Measurements from ENCODE around the gene TRO. TPM values are rescaled to one million over a fixed set of nuclear protein-coding genes. Genes with fewer than 3 reads are reported as not detected.
A peak's percentile ranks its signal among the peaks of the same experiment; 100 is the strongest.

Gene TRO
- polyA plus RNA-seq, result 1 to 10 TPM; 2.9 to 6.0 TPM

- 0 to 28% methylated on average over 29 of the region's 29 CpGs for WGBS, 2 donors
- Histone ChIP-seq H3K4me3 (ENCODE audit: low read depth in 1 of 2, low read length in 2 of 2) (peak within 1 kb of the TSS; percentile 46 to 47), H3K9me3 (ENCODE audit: control insufficient read depth in 2 of 2, insufficient read depth in 1 of 2, low read depth in 1 of 2, low read length in 1 of 2) (no peaks in the 10 kb centered on the region), H3K36me3 (ENCODE audit: control insufficient read depth in 2 of 2, insufficient read depth in 2 of 2, low read length in 1 of 2) (no peaks in the 10 kb centered on the region), H3K27ac (ENCODE audit: low read depth in 2 of 2, low read length in 1 of 2) (no peak within 1 kb of the TSS), H3K4me1 (ENCODE audit: control insufficient read depth in 2 of 2, insufficient read depth in 2 of 2, low read length in 1 of 2) (no peaks in the 10 kb centered on the region), H3K27me3 (ENCODE audit: control insufficient read depth in 1 of 2, insufficient read depth in 2 of 2, low read length in 2 of 2) (no peaks in the 10 kb centered on the region)
Observed at GRCh38 chrX:54920610-54921426, at the start of gene TRO. Gene TRO, plus strand, starts transcription at chrX:54920824. Its CDS starts 1,423 bp downstream, at chrX:54922247.

- H3K27me3 ChIP-seq (ENCODE audit: control insufficient read depth in 1 of 2, insufficient read depth in 2 of 2, low read length in 2 of 2), result no peaks in the 10 kb centered on the region
- no peaks in the 10 kb centered on the region for H3K9me3 ChIP-seq (ENCODE audit: control insufficient read depth in 2 of 2, insufficient read depth in 1 of 2, low read depth in 1 of 2, low read length in 1 of 2)
- no peaks in the 10 kb centered on the region for H3K36me3 ChIP-seq (ENCODE audit: control insufficient read depth in 2 of 2, insufficient read depth in 2 of 2, low read length in 1 of 2)
- H3K27ac ChIP-seq (ENCODE audit: low read depth in 2 of 2, low read length in 1 of 2), result no peak overlapping the region
- WGBS, 2 donors, result 68% methylated on average over 3 of the region's 3 CpGs
- H3K4me3 ChIP-seq (ENCODE audit: low read depth in 1 of 2, low read length in 2 of 2), result no peak overlapping the region
- H3K4me1 ChIP-seq (ENCODE audit: control insufficient read depth in 2 of 2, insufficient read depth in 2 of 2, low read length in 1 of 2), result no peaks in the 10 kb centered on the region
Observed at GRCh38 chrX:54885740-54886139, 34.9 kb upstream of the TRO start.

GRCh38 chrX:54891573-54891972, 29.1 kb upstream of the TRO start:
- 17% methylated on average over 3 of the region's 3 CpGs for WGBS, 2 donors
- H3K4me1 ChIP-seq (ENCODE audit: control insufficient read depth in 2 of 2, insufficient read depth in 2 of 2, low read length in 1 of 2), result no peaks in the 10 kb centered on the region
- peaks cover 0 to 3% of the 10 kb centered on the region in 2 donors for H3K9me3 ChIP-seq (ENCODE audit: control insufficient read depth in 2 of 2, insufficient read depth in 1 of 2, low read depth in 1 of 2, low read length in 1 of 2)
- no peaks in the 10 kb centered on the region for H3K36me3 ChIP-seq (ENCODE audit: control insufficient read depth in 2 of 2, insufficient read depth in 2 of 2, low read length in 1 of 2)
- no peak overlapping the region for H3K27ac ChIP-seq (ENCODE audit: low read depth in 2 of 2, low read length in 1 of 2)
- no peak overlapping the region for H3K4me3 ChIP-seq (ENCODE audit: low read depth in 1 of 2, low read length in 2 of 2)
- H3K27me3 ChIP-seq (ENCODE audit: control insufficient read depth in 1 of 2, insufficient read depth in 2 of 2, low read length in 2 of 2), result no peaks in the 10 kb centered on the region

GRCh38 chrX:54894159-54894558, 26.5 kb upstream of the TRO start:
- no peak overlapping the region for H3K4me3 ChIP-seq (ENCODE audit: low read depth in 1 of 2, low read length in 2 of 2)
- no peaks in the 10 kb centered on the region for H3K4me1 ChIP-seq (ENCODE audit: control insufficient read depth in 2 of 2, insufficient read depth in 2 of 2, low read length in 1 of 2)
- no peaks in the 10 kb centered on the region for H3K36me3 ChIP-seq (ENCODE audit: control insufficient read depth in 2 of 2, insufficient read depth in 2 of 2, low read length in 1 of 2)
- H3K9me3 ChIP-seq (ENCODE audit: control insufficient read depth in 2 of 2, insufficient read depth in 1 of 2, low read depth in 1 of 2, low read length in 1 of 2), result peaks cover 0 to 3% of the 10 kb centered on the region in 2 donors
- no peaks in the 10 kb centered on the region for H3K27me3 ChIP-seq (ENCODE audit: control insufficient read depth in 1 of 2, insufficient read depth in 2 of 2, low read length in 2 of 2)
- 58 to 82% methylated on average over 1 of the region's 1 CpG for WGBS, 2 donors
- no peak overlapping the region for H3K27ac ChIP-seq (ENCODE audit: low read depth in 2 of 2, low read length in 1 of 2)

- H3K4me3 ChIP-seq (ENCODE audit: low read depth in 1 of 2, low read length in 2 of 2), result no peak overlapping the region
- H3K27me3 ChIP-seq (ENCODE audit: control insufficient read depth in 1 of 2, insufficient read depth in 2 of 2, low read length in 2 of 2), result no peaks in the 10 kb centered on the region
- no peaks in the 10 kb centered on the region for H3K9me3 ChIP-seq (ENCODE audit: control insufficient read depth in 2 of 2, insufficient read depth in 1 of 2, low read depth in 1 of 2, low read length in 1 of 2)
- H3K27ac ChIP-seq (ENCODE audit: low read depth in 2 of 2, low read length in 1 of 2), result no peak overlapping the region
- H3K4me1 ChIP-seq (ENCODE audit: control insufficient read depth in 2 of 2, insufficient read depth in 2 of 2, low read length in 1 of 2), result no peaks in the 10 kb centered on the region
- H3K36me3 ChIP-seq (ENCODE audit: control insufficient read depth in 2 of 2, insufficient read depth in 2 of 2, low read length in 1 of 2), result no peaks in the 10 kb centered on the region
Observed at GRCh38 chrX:54909941-54910340, 10.7 kb upstream of the TRO start.

- 2 to 28% methylated on average over 29 of the region's 29 CpGs for WGBS, 2 donors
Observed at GRCh38 chrX:54921427-54922021, 900 bp downstream of the TRO start.

GRCh38 chrX:54922547-54922946, 1.9 kb downstream of the TRO start:
- H3K27ac ChIP-seq (ENCODE audit: low read depth in 2 of 2, low read length in 1 of 2), result no peak overlapping the region
- no peak overlapping the region for H3K4me3 ChIP-seq (ENCODE audit: low read depth in 1 of 2, low read length in 2 of 2)
- 83 to 93% methylated on average over 3 of the region's 3 CpGs for WGBS, 2 donors
- no peaks in the 10 kb centered on the region for H3K27me3 ChIP-seq (ENCODE audit: control insufficient read depth in 1 of 2, insufficient read depth in 2 of 2, low read length in 2 of 2)
- H3K4me1 ChIP-seq (ENCODE audit: control insufficient read depth in 2 of 2, insufficient read depth in 2 of 2, low read length in 1 of 2), result no peaks in the 10 kb centered on the region
- H3K36me3 ChIP-seq (ENCODE audit: control insufficient read depth in 2 of 2, insufficient read depth in 2 of 2, low read length in 1 of 2), result no peaks in the 10 kb centered on the region
- H3K9me3 ChIP-seq (ENCODE audit: control insufficient read depth in 2 of 2, insufficient read depth in 1 of 2, low read depth in 1 of 2, low read length in 1 of 2), result no peaks in the 10 kb centered on the region

More at GRCh38 chrX:54921427-54922021, 900 bp downstream of the TRO start:
- Histone ChIP-seq H3K9me3 (ENCODE audit: control insufficient read depth in 2 of 2, insufficient read depth in 1 of 2, low read depth in 1 of 2, low read length in 1 of 2) (no peaks in the 10 kb centered on the region), H3K4me3 (ENCODE audit: low read depth in 1 of 2, low read length in 2 of 2) (peak overlapping the region; percentile 46 to 47), H3K27ac (ENCODE audit: low read depth in 2 of 2, low read length in 1 of 2) (no peak overlapping the region), H3K36me3 (ENCODE audit: control insufficient read depth in 2 of 2, insufficient read depth in 2 of 2, low read length in 1 of 2) (no peaks in the 10 kb centered on the region), H3K4me1 (ENCODE audit: control insufficient read depth in 2 of 2, insufficient read depth in 2 of 2, low read length in 1 of 2) (no peaks in the 10 kb centered on the region), H3K27me3 (ENCODE audit: control insufficient read depth in 1 of 2, insufficient read depth in 2 of 2, low read length in 2 of 2) (no peaks in the 10 kb centered on the region)

GRCh38 chrX:54923376-54923775, 2.8 kb downstream of the TRO start:
- H3K27me3 ChIP-seq (ENCODE audit: control insufficient read depth in 1 of 2, insufficient read depth in 2 of 2, low read length in 2 of 2), result no peaks in the 10 kb centered on the region
- H3K4me3 ChIP-seq (ENCODE audit: low read depth in 1 of 2, low read length in 2 of 2), result no peak overlapping the region
- H3K4me1 ChIP-seq (ENCODE audit: control insufficient read depth in 2 of 2, insufficient read depth in 2 of 2, low read length in 1 of 2), result no peaks in the 10 kb centered on the region
- H3K27ac ChIP-seq (ENCODE audit: low read depth in 2 of 2, low read length in 1 of 2), result no peak overlapping the region
- H3K36me3 ChIP-seq (ENCODE audit: control insufficient read depth in 2 of 2, insufficient read depth in 2 of 2, low read length in 1 of 2), result no peaks in the 10 kb centered on the region
- WGBS, 2 donors, result 84 to 93% methylated on average over 7 of the region's 7 CpGs
- no peaks in the 10 kb centered on the region for H3K9me3 ChIP-seq (ENCODE audit: control insufficient read depth in 2 of 2, insufficient read depth in 1 of 2, low read depth in 1 of 2, low read length in 1 of 2)

GRCh38 chrX:54926978-54927377, 6.4 kb downstream of the TRO start:
- H3K27me3 ChIP-seq (ENCODE audit: control insufficient read depth in 1 of 2, insufficient read depth in 2 of 2, low read length in 2 of 2), result no peaks in the 10 kb centered on the region

GRCh38 chrX:54928876-54929275, 8.3 kb downstream of the TRO start:
- peaks cover 0 to 5% of the 10 kb centered on the region in 2 donors for H3K9me3 ChIP-seq (ENCODE audit: control insufficient read depth in 2 of 2, insufficient read depth in 1 of 2, low read depth in 1 of 2, low read length in 1 of 2)
- H3K4me3 ChIP-seq (ENCODE audit: low read depth in 1 of 2, low read length in 2 of 2), result no peak overlapping the region
- peaks cover 0 to 6% of the 10 kb centered on the region in 2 donors for H3K27me3 ChIP-seq (ENCODE audit: control insufficient read depth in 1 of 2, insufficient read depth in 2 of 2, low read length in 2 of 2)
- no peaks in the 10 kb centered on the region for H3K36me3 ChIP-seq (ENCODE audit: control insufficient read depth in 2 of 2, insufficient read depth in 2 of 2, low read length in 1 of 2)
- 87 to 94% methylated on average over 3 of the region's 3 CpGs for WGBS, 2 donors
- H3K4me1 ChIP-seq (ENCODE audit: control insufficient read depth in 2 of 2, insufficient read depth in 2 of 2, low read length in 1 of 2), result no peaks in the 10 kb centered on the region
- no peak overlapping the region for H3K27ac ChIP-seq (ENCODE audit: low read depth in 2 of 2, low read length in 1 of 2)

More at GRCh38 chrX:54926978-54927377, 6.4 kb downstream of the TRO start:
- Histone ChIP-seq H3K4me1 (ENCODE audit: control insufficient read depth in 2 of 2, insufficient read depth in 2 of 2, low read length in 1 of 2) (no peaks in the 10 kb centered on the region), H3K27ac (ENCODE audit: low read depth in 2 of 2, low read length in 1 of 2) (no peak overlapping the region), H3K36me3 (ENCODE audit: control insufficient read depth in 2 of 2, insufficient read depth in 2 of 2, low read length in 1 of 2) (no peaks in the 10 kb centered on the region), H3K9me3 (ENCODE audit: control insufficient read depth in 2 of 2, insufficient read depth in 1 of 2, low read depth in 1 of 2, low read length in 1 of 2) (peaks cover 0 to 5% of the 10 kb centered on the region in 2 donors), H3K4me3 (ENCODE audit: low read depth in 1 of 2, low read length in 2 of 2) (no peak overlapping the region)
- WGBS, 2 donors, result 43 to 84% methylated on average over 2 of the region's 2 CpGs

Measured in esophagus (tissue), 2 donors.